ENCODE data around the gene CD300H. TPM values are rescaled to one million over a fixed set of nuclear protein-coding genes. Genes with fewer than 3 reads are reported as not detected.

CD300H gene
- total RNA-seq, 1 experiment from 2014 or later = not detected

GRCh38 chr17:74525781-74526288 lies 41.5 kb downstream of the CD300H start:
- no peak overlapping the region for H3K9ac ChIP-seq (ENCODE audit: low read length)
- H3K9me2 ChIP-seq (ENCODE audit: insufficient read depth) = no peaks in the 10 kb centered on the region
- H3K27ac ChIP-seq (ENCODE audit: low read depth, low read length) = no peak overlapping the region
- no peaks in the 10 kb centered on the region for H3K4me1 ChIP-seq (ENCODE audit: control insufficient read depth in 1 of 2, insufficient read depth in 2 of 2, low read length in 2 of 2)
- BruUV-seq (replicated peaks) = no TSS peak
- peaks cover 79% of the 10 kb centered on the region for H3K27me3 ChIP-seq (ENCODE audit: insufficient read depth, low read length)
- ATAC-seq (no peak), DNase-seq (ENCODE audit: low read depth, low spot score) (no peak)
- no peak overlapping the region for H3K4me2 ChIP-seq (ENCODE audit: low read length)
- no peaks in the 10 kb centered on the region for H3K36me3 ChIP-seq (ENCODE audit: control insufficient read depth in 1 of 2, insufficient read depth in 2 of 2, low read length in 2 of 2)
- no peak overlapping the region for H3K4me3 ChIP-seq (replicated peaks in 1 of 2; ENCODE audit: low read depth in 1 of 2, low read length in 2 of 2)
- ChIA-PET RAD21 (ENCODE audit: low non-redundant PET in 1 of 2, low total read pairs in 2 of 2, uncharacterized antibody in 2 of 2, unreplicated experiment in 2 of 2) (no interaction called here), CTCF (interaction anchor here (1.4 kb wide), 1 partner anchor 40 kb away, joined by 3 read pairs; no protein-coding TSS in a partner anchor), POLR2A (no interaction called here)
- intact Hi-C loops (cut with micrococcal nuclease) = no loop called here
- H4K20me1 ChIP-seq (ENCODE audit: insufficient read depth) = no peaks in the 10 kb centered on the region
- H2AFZ ChIP-seq (ENCODE audit: low read depth, low read length, poor library complexity, severe bottlenecking) = no peak overlapping the region
- H3K79me2 ChIP-seq (ENCODE audit: insufficient read depth, low read length) = no peaks in the 10 kb centered on the region
- TF ChIP-seq JUND (IDR thresholded peaks at IDR 0.05) (no peak), EZH2 (IDR thresholded peaks at IDR 0.05) (no peak), EZH2phosphoT487 (IDR thresholded peaks at IDR 0.05; ENCODE audit: borderline replicate concordance) (no peak), MAX (IDR thresholded peaks at IDR 0.05) (no peak), EGR1 (IDR thresholded peaks at IDR 0.05; ENCODE audit: low read depth) (no peak), ATF3 (IDR thresholded peaks at IDR 0.05) (no peak), YY1 (IDR thresholded peaks at IDR 0.05; ENCODE audit: extremely low read depth, insufficient replicate concordance, low read depth, low read length) (no peak), REST (IDR thresholded peaks at IDR 0.05; ENCODE audit: low read depth) (no peak), CTCF (IDR thresholded peaks at IDR 0.05 in 2 of 3, conservative IDR thresholded peaks at IDR 0.05 in 1 of 3; ENCODE audit: borderline replicate concordance in 1 of 3, insufficient read depth in 1 of 3, low read depth in 2 of 3, low read length in 2 of 3) (no peak), RAD21 (IDR thresholded peaks at IDR 0.05; ENCODE audit: low read depth) (no peak), POLR2A (IDR thresholded peaks at IDR 0.05; ENCODE audit: borderline replicate concordance, extremely low read depth, insufficient read depth, insufficient read length) (no peak), FOSL1 (IDR thresholded peaks at IDR 0.05; ENCODE audit: low read depth) (no peak), SIN3A (IDR thresholded peaks at IDR 0.05; ENCODE audit: low read depth) (no peak), CEBPB (IDR thresholded peaks at IDR 0.05; ENCODE audit: low read depth) (no peak), CBX3 (IDR thresholded peaks at IDR 0.05; ENCODE audit: low read depth) (no peak), SP1 (IDR thresholded peaks at IDR 0.05; ENCODE audit: low read depth) (no peak), ZBTB33 (IDR thresholded peaks at IDR 0.05; ENCODE audit: extremely low read depth, insufficient replicate concordance, low read length) (no peak), TCF7L2 (IDR thresholded peaks at IDR 0.05; ENCODE audit: borderline replicate concordance, extremely low read depth, insufficient read depth, insufficient read length) (no peak)
- no peaks in the 10 kb centered on the region for H3K9me3 ChIP-seq (ENCODE audit: control insufficient read depth in 1 of 2, insufficient read depth in 1 of 2, low read depth in 1 of 2, low read length in 2 of 2)

Measured in HCT116 (cell line).